Astrocyte (in vitro differentiated cells and primary cell): ENCODE results near the gene SH3GLB2.

Source experiments
- EZH2 ChIP-seq: IDR thresholded peaks from 2 replicates; pipeline ENCODE4 v1.6.1; 2012; ENCODE audit warnings: mild to moderate bottlenecking, low read length, inconsistent platforms; ENCODE audit not compliant: insufficient read depth
- TF ChIP-seq, protein P1 (sequence below): IDR thresholded peaks from 2 replicates; pipeline ENCODE4 v1.5.1; 2011; ENCODE audit warnings: low read depth, mild to moderate bottlenecking, inconsistent platforms, low read length, moderate library complexity; ENCODE audit not compliant: insufficient read depth

DNA sequence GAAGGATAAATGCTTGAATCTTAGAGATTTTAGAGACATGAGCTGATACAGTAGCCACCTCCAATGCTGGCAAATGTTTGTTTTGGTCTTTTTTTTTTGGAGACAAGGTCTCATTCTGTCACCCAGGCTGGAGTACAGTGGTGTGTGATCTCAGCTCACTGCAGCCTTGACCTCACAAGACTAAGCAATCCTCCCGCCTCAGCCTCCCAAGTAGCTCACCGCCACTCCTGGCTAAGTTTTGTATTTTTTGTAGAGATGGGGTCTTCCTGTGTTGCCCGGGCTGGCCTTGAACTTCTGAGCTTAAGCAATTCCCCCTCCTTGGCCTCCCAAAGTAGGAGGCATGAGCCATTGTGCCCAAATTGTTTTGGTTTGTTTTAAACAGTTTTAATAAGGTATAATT, 46.0 kb upstream of the SH3GLB2 start:
- TF ChIP-seq, protein P1, sequence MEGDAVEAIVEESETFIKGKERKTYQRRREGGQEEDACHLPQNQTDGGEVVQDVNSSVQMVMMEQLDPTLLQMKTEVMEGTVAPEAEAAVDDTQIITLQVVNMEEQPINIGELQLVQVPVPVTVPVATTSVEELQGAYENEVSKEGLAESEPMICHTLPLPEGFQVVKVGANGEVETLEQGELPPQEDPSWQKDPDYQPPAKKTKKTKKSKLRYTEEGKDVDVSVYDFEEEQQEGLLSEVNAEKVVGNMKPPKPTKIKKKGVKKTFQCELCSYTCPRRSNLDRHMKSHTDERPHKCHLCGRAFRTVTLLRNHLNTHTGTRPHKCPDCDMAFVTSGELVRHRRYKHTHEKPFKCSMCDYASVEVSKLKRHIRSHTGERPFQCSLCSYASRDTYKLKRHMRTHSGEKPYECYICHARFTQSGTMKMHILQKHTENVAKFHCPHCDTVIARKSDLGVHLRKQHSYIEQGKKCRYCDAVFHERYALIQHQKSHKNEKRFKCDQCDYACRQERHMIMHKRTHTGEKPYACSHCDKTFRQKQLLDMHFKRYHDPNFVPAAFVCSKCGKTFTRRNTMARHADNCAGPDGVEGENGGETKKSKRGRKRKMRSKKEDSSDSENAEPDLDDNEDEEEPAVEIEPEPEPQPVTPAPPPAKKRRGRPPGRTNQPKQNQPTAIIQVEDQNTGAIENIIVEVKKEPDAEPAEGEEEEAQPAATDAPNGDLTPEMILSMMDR: no peak
- TF ChIP-seq EZH2: no peak
